HUES64 (cell line): ENCODE data around the gene KRT34.
"Not testable (repeated sequence)": the region's sequence is repeated elsewhere in the genome, so short reads cannot be mapped to it uniquely, and the experiment has no call there.

ENCODE experiments used
- H3K27ac ChIP-seq: 2 replicates; pipeline ENCODE4 v1.7.0; 2013; ENCODE audit warnings: low read depth, low read length, inconsistent platforms
- H3K27me3 ChIP-seq: 2 replicates; pipeline ENCODE4 v1.6.1; 2013; ENCODE audit warnings: mild to moderate bottlenecking, low read length; ENCODE audit not compliant: insufficient read depth
- H3K36me3 ChIP-seq: 2 replicates; pipeline ENCODE4 v1.6.1; 2013; ENCODE audit warnings: mild to moderate bottlenecking, low read length; ENCODE audit not compliant: insufficient read depth
- H3K4me1 ChIP-seq: 2 replicates; pipeline ENCODE4 v1.6.1; 2013; ENCODE audit warnings: mild to moderate bottlenecking, low read length, moderate library complexity; ENCODE audit not compliant: insufficient read depth
- H3K4me3 ChIP-seq: 2 replicates; pipeline ENCODE4 v1.5.1; 2013; ENCODE audit warnings: mild to moderate bottlenecking, low read length, moderate library complexity
- H3K9ac ChIP-seq: 2 replicates; pipeline ENCODE4 v1.6.1; 2013; ENCODE audit warnings: mild to moderate bottlenecking, low read depth, low read length
- H3K9me3 ChIP-seq: 2 replicates; pipeline ENCODE4 v1.6.1; 2013; ENCODE audit warnings: low read depth, low read length; ENCODE audit not compliant: insufficient read depth
- WGBS: fragments of 150-250, 120-280 bp; methylation state at CpG from one replicate; pipeline ENCODE4 v1.1.7; 2013; ENCODE audit warnings: missing lambda C conversion rate; 5-methylcytosine and 5-hydroxymethylcytosine counted together

KRT34 gene

DNA sequence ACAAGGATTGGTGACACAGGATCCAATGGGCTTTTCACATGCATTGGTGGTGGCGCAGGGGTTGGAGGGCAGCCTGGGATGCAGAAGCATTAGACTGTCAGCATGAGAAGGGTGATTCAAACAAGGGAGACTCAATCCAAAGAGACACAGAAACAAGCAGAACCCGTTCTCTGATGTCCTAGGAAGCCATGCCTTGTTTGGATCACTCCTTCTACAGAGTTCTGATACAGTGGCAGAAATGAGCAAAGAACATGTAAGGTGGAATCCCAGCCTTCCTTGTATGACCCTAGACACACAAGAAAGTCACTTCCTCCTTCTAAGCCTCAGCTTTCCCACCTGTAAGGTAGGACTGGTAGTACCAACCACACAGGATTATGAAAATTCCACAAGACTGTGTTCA lies 18.2 kb downstream of the KRT34 start:
- no peaks in the 10 kb centered on the region for H3K27me3 ChIP-seq
- no peaks in the 10 kb centered on the region for H3K36me3 ChIP-seq
- no peak overlapping the region for H3K9ac ChIP-seq
- H3K4me3 ChIP-seq, result no peak overlapping the region
- 91% methylated on average over 2 of the region's 2 CpGs for WGBS
- no peak overlapping the region for H3K27ac ChIP-seq
- H3K9me3 ChIP-seq, result peaks cover 3% of the 10 kb centered on the region; the same call in 1 of the 2 replicates
- no peaks in the 10 kb centered on the region for H3K4me1 ChIP-seq

DNA sequence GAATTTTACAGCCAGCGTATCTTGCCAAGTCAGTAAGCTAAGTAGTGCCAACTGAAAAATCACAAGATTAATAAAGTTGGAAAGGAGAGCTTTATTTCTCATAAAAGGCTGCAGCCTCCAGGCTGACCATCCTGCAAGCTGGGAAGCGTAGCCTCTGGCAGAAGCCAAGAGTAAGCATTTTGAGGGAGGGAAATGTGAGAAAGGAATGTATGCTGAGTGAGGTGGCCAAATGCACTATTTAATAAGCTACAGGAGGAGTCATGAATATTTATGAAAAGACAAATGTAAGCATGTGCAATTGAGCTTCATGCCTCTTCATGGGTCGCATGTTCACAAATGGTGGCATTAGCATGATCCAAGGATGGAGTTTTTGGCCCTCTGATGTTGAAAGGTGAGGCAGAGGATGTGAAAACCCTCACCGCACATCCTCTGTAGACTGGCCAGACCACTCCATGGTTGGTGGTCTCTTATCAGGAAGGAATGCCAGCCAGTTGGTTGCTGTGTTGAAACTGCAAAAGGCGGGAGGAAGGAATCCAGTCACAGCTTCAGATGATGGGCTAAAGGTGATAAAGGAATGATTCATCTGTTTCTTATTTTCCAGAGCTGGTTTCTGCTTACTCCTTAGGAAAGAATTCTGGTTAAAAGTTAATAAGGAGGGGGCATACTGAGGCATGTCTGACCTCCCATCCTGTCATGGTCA lies 21.7 kb downstream of the KRT34 start:
- H3K36me3 ChIP-seq, result no peaks in the 10 kb centered on the region
- 88% methylated on average over 5 of the region's 5 CpGs for WGBS

GRCh38 chr17:41354536-41354935 lies 27.6 kb downstream of the KRT34 start:
- Histone ChIP-seq H3K4me1 (no peaks in the 10 kb centered on the region), H3K27me3 (no peaks in the 10 kb centered on the region; the same call in 1 of the 2 replicates), H3K9me3 (peaks cover 3% of the 10 kb centered on the region; the same call in 1 of the 2 replicates), H3K36me3 (no peaks in the 10 kb centered on the region), H3K9ac (no peak overlapping the region), H3K27ac (no peak overlapping the region), H3K4me3 (no peak overlapping the region)
- 84% methylated on average over 2 of the region's 4 CpGs for WGBS

More for the DNA sequence above, 21.7 kb downstream of the KRT34 start:
- Histone ChIP-seq H3K27ac (no peak overlapping the region), H3K4me1 (no peaks in the 10 kb centered on the region), H3K27me3 (no peaks in the 10 kb centered on the region), H3K4me3 (no peak overlapping the region), H3K9ac (no peak overlapping the region), H3K9me3 (peaks cover 7% of the 10 kb centered on the region; the same call in 1 of the 2 replicates)

- no peaks in the 10 kb centered on the region for H3K4me1 ChIP-seq
- H3K4me3 ChIP-seq, result no peak overlapping the region
- peaks cover 3% of the 10 kb centered on the region; the same call in 1 of the 2 replicates for H3K9me3 ChIP-seq
- 83% methylated on average over 7 of the region's 7 CpGs for WGBS
- no peak overlapping the region for H3K27ac ChIP-seq
- no peaks in the 10 kb centered on the region for H3K36me3 ChIP-seq
- no peak overlapping the region for H3K9ac ChIP-seq
- H3K27me3 ChIP-seq, result no peaks in the 10 kb centered on the region; the same call in 1 of the 2 replicates
Measured at GRCh38 chr17:41352597-41353366, 29.3 kb downstream of the KRT34 start.

- H3K27me3 ChIP-seq, result no peaks in the 10 kb centered on the region; the same call in 1 of the 2 replicates
- H3K4me3 ChIP-seq, result no peak overlapping the region
- no peaks in the 10 kb centered on the region for H3K4me1 ChIP-seq
- no peak overlapping the region for H3K9ac ChIP-seq
- no peak overlapping the region for H3K27ac ChIP-seq
- H3K9me3 ChIP-seq, result peaks cover 3% of the 10 kb centered on the region; the same call in 1 of the 2 replicates
- 80% methylated on average over 1 of the region's 2 CpGs for WGBS
- no peaks in the 10 kb centered on the region for H3K36me3 ChIP-seq
Measured at GRCh38 chr17:41351177-41351576, 30.9 kb downstream of the KRT34 start.

GRCh38 chr17:41350381-41350878 lies 31.7 kb downstream of the KRT34 start, which contains the start of gene KRT33A:
Gene KRT33A (minus strand): TSS chr17:41350828. CDS start chr17:41350767, 61 bp downstream.
- H3K9ac ChIP-seq, H3K27me3 ChIP-seq, H3K36me3 ChIP-seq, H3K9me3 ChIP-seq, H3K4me3 ChIP-seq, H3K4me1 ChIP-seq, H3K27ac ChIP-seq: not testable (repeated sequence)
- 89% methylated on average over 16 of the region's 16 CpGs for WGBS

DNA sequence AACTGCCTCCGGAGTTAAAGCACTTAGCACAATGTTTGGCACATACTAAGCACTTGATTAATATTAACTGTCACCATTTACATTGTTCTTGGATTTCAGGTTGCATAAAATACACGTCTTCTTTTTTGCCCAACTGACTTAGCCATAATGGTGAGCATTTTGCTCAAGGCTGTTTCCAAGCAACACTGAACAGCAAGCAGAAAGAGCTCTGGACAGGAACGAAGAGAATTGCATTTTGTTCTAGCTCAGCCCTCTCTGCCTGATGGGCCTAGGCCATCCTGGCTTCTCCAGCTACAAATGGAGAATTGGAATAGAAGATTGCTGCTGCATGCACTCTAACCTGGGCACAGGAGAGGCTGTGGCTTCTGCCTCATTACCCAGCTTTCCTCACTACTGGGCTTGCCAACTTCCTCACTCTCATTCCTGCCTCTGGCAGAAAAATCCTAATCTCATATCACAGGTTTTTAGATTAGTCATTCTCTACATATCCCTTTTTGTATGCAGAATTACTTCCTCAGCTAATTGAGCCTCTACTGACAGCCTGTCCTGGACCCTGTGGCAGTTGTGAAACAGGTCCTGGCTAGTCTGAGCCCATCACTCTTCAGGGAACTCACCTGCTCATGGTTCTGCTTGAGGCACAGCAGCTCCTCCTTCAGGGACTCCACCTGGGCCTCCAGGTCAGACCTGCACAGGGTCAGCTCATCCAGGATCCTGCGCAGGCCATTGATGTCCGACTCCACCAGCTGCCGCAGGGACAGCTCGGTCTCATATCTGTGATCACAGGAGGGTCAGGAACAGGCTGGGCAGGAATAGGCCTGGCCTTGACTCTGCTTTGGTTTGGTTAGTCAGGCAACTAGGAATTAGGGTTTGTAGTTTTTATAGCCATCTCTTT lies 34.0 kb downstream of the KRT34 start:
- WGBS, result 91% methylated on average over 7 of the region's 7 CpGs
- H3K27ac ChIP-seq, result no peak overlapping the region
- no peaks in the 10 kb centered on the region for H3K9me3 ChIP-seq
- no peaks in the 10 kb centered on the region for H3K36me3 ChIP-seq
- H3K9ac ChIP-seq, result no peak overlapping the region
- H3K4me3 ChIP-seq, result no peak overlapping the region
- H3K4me1 ChIP-seq, result no peaks in the 10 kb centered on the region
- H3K27me3 ChIP-seq, result no peaks in the 10 kb centered on the region; the same call in 1 of the 2 replicates

DNA sequence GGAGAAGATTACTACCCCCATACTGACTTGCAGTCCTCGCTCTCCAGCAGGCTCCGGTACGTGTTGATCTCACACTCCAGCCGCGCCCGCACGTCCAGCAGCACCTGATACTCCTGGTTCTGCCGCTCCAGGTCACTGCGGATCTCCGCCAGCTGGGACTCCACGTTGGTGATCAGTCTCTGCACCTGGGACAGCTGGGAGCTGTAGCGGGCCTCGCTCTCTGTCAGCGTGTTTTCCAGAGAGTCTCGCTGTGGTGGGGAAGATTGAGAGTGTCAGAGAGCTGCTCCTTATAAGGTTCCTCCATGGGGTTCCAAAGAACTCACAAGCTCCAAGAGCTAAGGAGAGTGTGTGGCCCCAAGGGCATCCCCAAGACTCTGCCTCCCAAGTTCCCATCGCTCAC lies 35.7 kb downstream of the KRT34 start:
- not testable (repeated sequence) for H3K27me3 ChIP-seq, H3K27ac ChIP-seq, H3K36me3 ChIP-seq, H3K4me3 ChIP-seq, H3K4me1 ChIP-seq, H3K9ac ChIP-seq, H3K9me3 ChIP-seq
- whole genome bisulfite sequencing, result 95% methylated on average over 16 of the region's 16 CpGs

DNA sequence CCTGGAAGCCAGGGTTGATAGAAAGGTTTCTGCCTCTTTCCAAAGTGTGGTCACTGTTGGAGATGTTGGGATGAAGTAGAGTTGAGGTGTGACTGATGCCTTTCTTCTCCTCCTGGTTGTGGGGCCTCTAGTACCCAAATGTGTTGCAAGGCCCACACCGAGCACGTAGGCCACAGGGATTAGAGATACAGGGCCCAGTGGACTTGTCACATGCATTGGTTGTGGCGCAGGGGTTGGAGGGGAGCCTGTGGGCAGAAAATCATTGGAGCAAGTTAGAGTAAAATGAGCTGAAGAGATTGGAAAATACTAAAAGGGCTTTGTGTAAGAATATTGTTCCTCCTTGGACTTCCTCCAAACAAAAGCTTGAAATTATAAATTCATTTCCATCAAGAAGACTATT lies 36.1 kb downstream of the KRT34 start:
- Histone ChIP-seq H3K27ac (no peak overlapping the region), H3K27me3 (no peaks in the 10 kb centered on the region), H3K36me3 (no peaks in the 10 kb centered on the region), H3K4me3 (no peak overlapping the region), H3K4me1 (no peaks in the 10 kb centered on the region), H3K9ac (no peak overlapping the region), H3K9me3 (0 out of 2 replicates have a peak, but pooled peaks cover 5% of the 10 kb centered on the region)
- 98% methylated on average over 3 of the region's 3 CpGs for WGBS

- Histone ChIP-seq H3K27ac (no peak overlapping the region), H3K36me3 (no peaks in the 10 kb centered on the region), H3K4me1 (no peaks in the 10 kb centered on the region), H3K9ac (no peak overlapping the region), H3K4me3 (no peak overlapping the region), H3K9me3 (0 out of 2 replicates have a peak, but pooled peaks cover 5% of the 10 kb centered on the region), H3K27me3 (no peaks in the 10 kb centered on the region)
- 90% methylated on average over 3 of the region's 3 CpGs for WGBS
Measured at GRCh38 chr17:41343029-41343428, 39.1 kb downstream of the KRT34 start.
